Esophagus muscularis mucosa (tissue), 4 donors: ENCODE results near the gene SLC22A17. TPM values are rescaled to one million over a fixed set of nuclear protein-coding genes. Genes with fewer than 3 reads are reported as not detected.
"Not testable (repeated sequence)": the region's sequence is repeated elsewhere in the genome, so short reads cannot be mapped to it uniquely, and the experiment has no call there.

ENCODE experiments used
- DNase-seq: peaks from one replicate; pipeline ENCODE4 v3.0.0-alpha.2; 2017; ENCODE audit errors: extremely low spot score
- H3K27ac ChIP-seq, 4 donors: fragments of 200-600 bp; sonication (generic); replicated peaks in 1 of 4; 1 replicate in 3 of 4; 2 replicates in 1 of 4; pipeline ENCODE4 v1.5.1; 2016 to 2019; ENCODE audit warnings: mild to moderate bottlenecking in 1 of 4
- H3K27me3 ChIP-seq, 4 donors: fragments of 200-600 bp; sonication (generic); one replicate each; pipeline versions ENCODE4 v1.5.1 to v1.6.0; 2016 to 2019
- H3K36me3 ChIP-seq, 4 donors: fragments of 200-600 bp; sonication (generic); one replicate each; pipeline ENCODE4 v1.5.1; 2016 to 2019
- H3K4me1 ChIP-seq, 4 donors: fragments of 200-600 bp; sonication (generic); one replicate each; pipeline ENCODE4 v1.5.1; 2016 to 2019
- H3K4me3 ChIP-seq, 4 donors: fragments of 200-600 bp; sonication (generic); 1 replicate in 2 of 4; 2 replicates in 2 of 4; pipeline ENCODE4 v1.5.1; 2016 to 2019; ENCODE audit warnings: mild to moderate bottlenecking in 4 of 4, moderate library complexity in 1 of 4
- H3K9me3 ChIP-seq, 4 donors: fragments of 200-600 bp; sonication (generic); 1 replicate in 3 of 4; 2 replicates in 1 of 4; pipeline ENCODE4 v1.5.1; 2016 to 2019
- CTCF ChIP-seq, 3 experiments: fragments of 200-600 bp in 2 of 3; fragments of 450-650 bp in 1 of 3; sonication (generic) in 2 of 3; IDR thresholded peaks; one replicate each; pipeline ENCODE4 v1.5.1; 2017 to 2019; ENCODE audit warnings: antibody characterized with exemption in 3 of 3, mild to moderate bottlenecking in 2 of 3, moderate library complexity in 1 of 3
- EP300 ChIP-seq: sonication (generic); formaldehyde crosslinking; IDR thresholded peaks from one replicate; pipeline ENCODE4 v1.6.1; 2017; ENCODE audit warnings: antibody characterized with exemption
- POLR2A ChIP-seq: fragments of 450-650 bp; IDR thresholded peaks from one replicate; pipeline ENCODE4 v1.6.1; 2017; ENCODE audit warnings: antibody characterized with exemption, moderate library complexity, mild to moderate bottlenecking, low read depth
- POLR2AphosphoS5 ChIP-seq, 2 donors: sonication (generic); formaldehyde crosslinking; IDR thresholded peaks; one replicate each; pipeline ENCODE4 v1.6.1; 2017; ENCODE audit warnings: antibody characterized with exemption in 2 of 2
- WGBS: methylation state at CpG from one replicate; pipeline ENCODE4 v1.1.5; 2018; 5-methylcytosine and 5-hydroxymethylcytosine counted together
- intact Hi-C: fragments of 100-400 bp; cut with DNase I; formaldehyde crosslinking; loops from one replicate; pipeline ENCODE4 v1.15.1; 2023
- total RNA-seq, 4 donors: library from RNA; depleted of rRNA; stranded (reverse); fragments of >200 nt; gene quantifications; one replicate each; pipeline versions ENCODE4 v1.1.0 to v1.2.1, GENCODE V29; 2016

The SLC22A17 gene
- total RNA-seq, 4 donors from 2014 or later, result 12.5 to 36.9 (median 24.9) TPM

- intact Hi-C loops, result no loop called here
- TF ChIP-seq POLR2AphosphoS5 (IDR thresholded peaks at IDR 0.05), result no peak
- TF ChIP-seq EP300, result no peak
- DNase-seq, result no peak
- Histone ChIP-seq H3K4me1 (no peaks in the 10 kb centered on the region), H3K27ac (no peak overlapping the region), H3K36me3 (peaks cover 0 to 86% (median 0%) of the 10 kb centered on the region in 4 donors), H3K27me3 (peaks cover 0 to 8% (median 0%) of the 10 kb centered on the region in 4 donors), H3K4me3 (no peak overlapping the region), H3K9me3 (no peaks in the 10 kb centered on the region)
- WGBS, result 79% methylated on average over 4 of the region's 4 CpGs
Measured at GRCh38 chr14:23398348-23398747, 45.7 kb upstream of the SLC22A17 start.

GRCh38 chr14:23396781-23397407 is 44.2 kb upstream of the SLC22A17 start:
- Histone ChIP-seq H3K27ac (no peak overlapping the region), H3K4me3 (no peak overlapping the region), H3K9me3 (no peaks in the 10 kb centered on the region), H3K36me3 (peaks cover 0 to 86% (median 0%) of the 10 kb centered on the region in 4 donors), H3K27me3 (no peaks in the 10 kb centered on the region), H3K4me1 (no peaks in the 10 kb centered on the region)
- DNase-seq, result no peak
- intact Hi-C loops, result no loop called here
- WGBS, result 96% methylated on average over 9 of the region's 10 CpGs
- TF ChIP-seq POLR2A, result no peak
- no peak for TF ChIP-seq CTCF (IDR thresholded peaks at IDR 0.05)
- no peak for TF ChIP-seq POLR2AphosphoS5 (IDR thresholded peaks at IDR 0.05)
- no peak for TF ChIP-seq EP300

- Histone ChIP-seq H3K27me3 (no peaks in the 10 kb centered on the region), H3K9me3 (no peaks in the 10 kb centered on the region), H3K27ac (no peak overlapping the region), H3K36me3 (peaks cover 0 to 86% (median 0%) of the 10 kb centered on the region in 4 donors), H3K4me3 (no peak overlapping the region), H3K4me1 (no peaks in the 10 kb centered on the region)
- intact Hi-C loops, result no loop called here
- DNase-seq, result no peak
- TF ChIP-seq EP300 (no peak), POLR2A (no peak), POLR2AphosphoS5 (IDR thresholded peaks at IDR 0.05) (no peak), CTCF (IDR thresholded peaks at IDR 0.05) (no peak)
- WGBS, result 90% methylated on average over 10 of the region's 10 CpGs
Measured at GRCh38 chr14:23396126-23396525, 43.4 kb upstream of the SLC22A17 start.

GRCh38 chr14:23392613-23393012 is 39.9 kb upstream of the SLC22A17 start:
- H3K36me3 ChIP-seq, result peaks cover 0 to 90% (median 0%) of the 10 kb centered on the region in 4 donors
- H3K4me1 ChIP-seq, result no peaks in the 10 kb centered on the region
- H3K4me3 ChIP-seq, result no peak overlapping the region
- TF ChIP-seq EP300, result no peak
- TF ChIP-seq POLR2A, result no peak
- TF ChIP-seq POLR2AphosphoS5 (IDR thresholded peaks at IDR 0.05), result no peak
- TF ChIP-seq CTCF (IDR thresholded peaks at IDR 0.05), result no peak
- no peak overlapping the region for H3K27ac ChIP-seq
- intact Hi-C loops, result no loop called here
- WGBS, result 74% methylated on average over 7 of the region's 7 CpGs
- DNase-seq, result no peak
- H3K9me3 ChIP-seq, result no peaks in the 10 kb centered on the region
- H3K27me3 ChIP-seq, result no peaks in the 10 kb centered on the region

- H3K4me3 ChIP-seq, H3K4me1 ChIP-seq, H3K9me3 ChIP-seq, intact Hi-C loops, H3K27ac ChIP-seq, H3K27me3 ChIP-seq, DNase-seq: not testable (repeated sequence)
- H3K36me3 ChIP-seq, result peaks cover 0 to 91% (median 0%) of the 10 kb centered on the region in 4 donors
- 88% methylated on average over 4 of the region's 19 CpGs for WGBS
Measured at GRCh38 chr14:23389871-23390270, 37.2 kb upstream of the SLC22A17 start.

- H3K36me3 ChIP-seq, result peaks cover 0 to 96% (median 0%) of the 10 kb centered on the region in 4 donors
- no peak overlapping the region for H3K27ac ChIP-seq
- 82% methylated on average over 8 of the region's 12 CpGs for WGBS
Measured at GRCh38 chr14:23389396-23389795, 36.7 kb upstream of the SLC22A17 start.

More at GRCh38 chr14:23389396-23389795, 36.7 kb upstream of the SLC22A17 start:
- no peak for DNase-seq
- Histone ChIP-seq H3K9me3 (no peaks in the 10 kb centered on the region), H3K4me1 (no peaks in the 10 kb centered on the region), H3K4me3 (no peak overlapping the region), H3K27me3 (no peaks in the 10 kb centered on the region)
- TF ChIP-seq POLR2A, result no peak
- no peak for TF ChIP-seq POLR2AphosphoS5 (IDR thresholded peaks at IDR 0.05)
- TF ChIP-seq CTCF (IDR thresholded peaks at IDR 0.05), result no peak
- TF ChIP-seq EP300, result no peak
- intact Hi-C loops, result no loop called here
